Gastroesophageal sphincter (tissue), 4 donors: ENCODE results near the gene BRDT. TPM values are rescaled to one million over a fixed set of nuclear protein-coding genes. Genes with fewer than 3 reads are reported as not detected.
A peak's percentile ranks its signal among the peaks of the same experiment; 100 is the strongest.

ENCODE experiments used
- ATAC-seq: fragments of 150-250 bp; one replicate; pipeline ENCODE4 v1.9.1; 2016; ENCODE audit warnings: mild to moderate bottlenecking, moderate library complexity
- H3K27ac ChIP-seq, 4 donors: fragments of 200-600 bp; sonication (generic) in 3 of 4; 1 replicate in 3 of 4; 2 replicates in 1 of 4; pipeline ENCODE4 v1.5.1; 2016 to 2019
- H3K27me3 ChIP-seq: fragments of 200-600 bp; sonication (generic); one replicate; pipeline ENCODE4 v1.5.1; 2019
- H3K36me3 ChIP-seq, 2 donors: fragments of 200-600 bp; sonication (generic); one replicate each; pipeline ENCODE4 v1.5.1; 2019; ENCODE audit warnings: control low read depth in 1 of 2
- H3K4me1 ChIP-seq, 3 donors: fragments of 200-600 bp; sonication (generic); 1 replicate in 2 of 3; 2 replicates in 1 of 3; pipeline ENCODE4 v1.5.1; 2016 to 2019; ENCODE audit warnings: control low read depth in 2 of 3
- H3K4me3 ChIP-seq, 2 donors: fragments of 200-600 bp; sonication (generic); one replicate each; pipeline ENCODE4 v1.5.1; 2019; ENCODE audit warnings: mild to moderate bottlenecking in 1 of 2, moderate library complexity in 1 of 2
- H3K9me3 ChIP-seq, 3 donors: fragments of 200-600 bp; sonication (generic); one replicate each; pipeline ENCODE4 v1.5.1; 2017 to 2019; ENCODE audit warnings: control low read depth in 2 of 3
- CTCF ChIP-seq, 4 experiments: fragments of 200-600 bp in 2 of 4; fragments of 450-650 bp in 2 of 4; sonication (generic) in 1 of 4; IDR thresholded peaks; one replicate each; pipeline ENCODE4 v1.5.1; 2017 to 2019; ENCODE audit warnings: antibody characterized with exemption in 4 of 4, mild to moderate bottlenecking in 2 of 4, moderate library complexity in 2 of 4
- EP300 ChIP-seq: sonication (generic); formaldehyde crosslinking; IDR thresholded peaks from one replicate; pipeline ENCODE4 v1.6.1; 2017; ENCODE audit warnings: antibody characterized with exemption, mild to moderate bottlenecking
- POLR2A ChIP-seq, 2 donors: fragments of 450-650 bp; IDR thresholded peaks; one replicate each; pipeline ENCODE4 v1.6.1; 2017; ENCODE audit warnings: antibody characterized with exemption in 2 of 2, mild to moderate bottlenecking in 2 of 2, moderate library complexity in 1 of 2
- POLR2AphosphoS5 ChIP-seq: sonication (generic); formaldehyde crosslinking; IDR thresholded peaks from one replicate; pipeline ENCODE4 v1.6.1; 2017; ENCODE audit warnings: antibody characterized with exemption
- WGBS, 2 donors: methylation state at CpG; one replicate each; pipeline ENCODE4 v1.1.5; 2018; ENCODE audit warnings: low coverage in 1 of 2; 5-methylcytosine and 5-hydroxymethylcytosine counted together
- total RNA-seq, 4 donors: library from RNA; depleted of rRNA; stranded (reverse); fragments of >200 nt; gene quantifications; one replicate each; pipeline ENCODE4 v1.1.0, GENCODE V29; 2016

Gene BRDT
- total RNA-seq, 4 donors from 2014 or later: not detected

GRCh38 chr1:91916811-91917460 is 32.3 kb upstream of the BRDT start:
- H3K27me3 ChIP-seq: no peaks in the 10 kb centered on the region
- no peak overlapping the region for H3K27ac ChIP-seq
- no peaks in the 10 kb centered on the region for H3K36me3 ChIP-seq
- no peak for ATAC-seq
- TF ChIP-seq POLR2AphosphoS5 (no peak), POLR2A (IDR thresholded peaks at IDR 0.05) (no peak), CTCF (IDR thresholded peaks at IDR 0.05) (no peak)
- H3K9me3 ChIP-seq: no peaks in the 10 kb centered on the region
- H3K4me3 ChIP-seq: no peak overlapping the region
- H3K4me1 ChIP-seq: no peaks in the 10 kb centered on the region
- WGBS, 2 donors: 53 to 78% methylated on average over 4 to 5 of the region's 5 CpGs

- Histone ChIP-seq H3K9me3 (no peaks in the 10 kb centered on the region), H3K27me3 (no peaks in the 10 kb centered on the region), H3K27ac (no peak overlapping the region), H3K36me3 (no peaks in the 10 kb centered on the region), H3K4me1 (no peaks in the 10 kb centered on the region), H3K4me3 (no peak overlapping the region)
- no peak for ATAC-seq
- 95 to 98% methylated on average over 7 to 8 of the region's 8 CpGs for WGBS, 2 donors
- TF ChIP-seq CTCF (IDR thresholded peaks at IDR 0.05) (no peak), POLR2A (IDR thresholded peaks at IDR 0.05) (no peak), POLR2AphosphoS5 (no peak), EP300 (no peak)
These were observed 29.2 kb upstream of the BRDT start for GRCh38 chr1:91919962-91920361.

GRCh38 chr1:91924146-91924545 is 25.1 kb upstream of the BRDT start:
- 44 to 83% methylated on average over 2 of the region's 2 CpGs for WGBS, 2 donors
- no peaks in the 10 kb centered on the region for H3K36me3 ChIP-seq
- peaks cover 0 to 1% (median 0%) of the 10 kb centered on the region in 3 donors for H3K4me1 ChIP-seq
- H3K4me3 ChIP-seq: no peak overlapping the region
- ATAC-seq: peak; percentile 34
- TF ChIP-seq POLR2AphosphoS5: no peak
- TF ChIP-seq POLR2A (IDR thresholded peaks at IDR 0.05): no peak
- TF ChIP-seq EP300: no peak
- TF ChIP-seq CTCF (IDR thresholded peaks at IDR 0.05): no peak
- no peaks in the 10 kb centered on the region for H3K27me3 ChIP-seq
- no peaks in the 10 kb centered on the region for H3K9me3 ChIP-seq
- H3K27ac ChIP-seq: no peak overlapping the region

GRCh38 chr1:91925644-91926435 is 23.4 kb upstream of the BRDT start:
- Histone ChIP-seq H3K27ac (no peak overlapping the region), H3K36me3 (no peaks in the 10 kb centered on the region), H3K27me3 (no peaks in the 10 kb centered on the region), H3K9me3 (no peaks in the 10 kb centered on the region), H3K4me3 (no peak overlapping the region), H3K4me1 (peaks cover 0 to 6% (median 0%) of the 10 kb centered on the region in 3 donors)
- 87 to 94% methylated on average over 3 to 4 of the region's 4 CpGs for WGBS, 2 donors
- ATAC-seq: no peak
- TF ChIP-seq POLR2A (IDR thresholded peaks at IDR 0.05): no peak
- no peak for TF ChIP-seq POLR2AphosphoS5
- TF ChIP-seq CTCF (IDR thresholded peaks at IDR 0.05): no peak
- no peak for TF ChIP-seq EP300

GRCh38 chr1:91928026-91928425 is 21.2 kb upstream of the BRDT start:
- no peak overlapping the region for H3K4me3 ChIP-seq
- no peak for ATAC-seq
- no peaks in the 10 kb centered on the region for H3K9me3 ChIP-seq
- no peaks in the 10 kb centered on the region for H3K27me3 ChIP-seq
- WGBS, 2 donors: 80 to 85% methylated on average over 1 to 2 of the region's 2 CpGs
- no peak for TF ChIP-seq EP300
- TF ChIP-seq CTCF (IDR thresholded peaks at IDR 0.05): no peak
- TF ChIP-seq POLR2AphosphoS5: no peak
- no peak for TF ChIP-seq POLR2A (IDR thresholded peaks at IDR 0.05)
- no peak overlapping the region for H3K27ac ChIP-seq
- H3K36me3 ChIP-seq: no peaks in the 10 kb centered on the region
- H3K4me1 ChIP-seq: peaks cover 0 to 6% (median 0%) of the 10 kb centered on the region in 3 donors
